Lower lobe of right lung (tissue), 2 donors: ENCODE data around the gene SLC29A3. TPM values are rescaled to one million over a fixed set of nuclear protein-coding genes. Genes with fewer than 3 reads are reported as not detected.

Experiments used
- ATAC-seq, 2 donors: fragments of 200-7000 bp; cut with Tn5 transposase; one replicate each; pipeline ENCODE4 v1.9.1; 2020 to 2022; ENCODE audit warnings: mild to moderate bottlenecking in 2 of 2, moderate library complexity in 2 of 2
- DNase-seq: peaks from one replicate; pipeline ENCODE4 v3.0.0-alpha.2; 2020
- H3K27ac ChIP-seq: fragments of 200-600 bp; one replicate; pipeline ENCODE4 v1.8.0; 2022
- H3K27me3 ChIP-seq: fragments of 200-600 bp; one replicate; pipeline ENCODE4 v1.8.0; 2022; ENCODE audit warnings: low read depth
- H3K36me3 ChIP-seq: fragments of 200-600 bp; one replicate; pipeline ENCODE4 v1.8.0; 2022; ENCODE audit warnings: mild to moderate bottlenecking
- H3K4me1 ChIP-seq: fragments of 200-600 bp; one replicate; pipeline ENCODE4 v1.8.0; 2022
- H3K4me3 ChIP-seq: fragments of 200-600 bp; one replicate; pipeline ENCODE4 v1.8.0; 2022; ENCODE audit warnings: mild to moderate bottlenecking
- H3K9me3 ChIP-seq: fragments of 200-600 bp; one replicate; pipeline ENCODE4 v1.8.0; 2022
- intact Hi-C: fragments of 100-400 bp; cut with DNase I; formaldehyde crosslinking; loops from one replicate; pipeline ENCODE4 v1.11.0; 2022
- total RNA-seq: library from RNA; stranded (reverse); fragmentation: NEBNext Ultra II Directional; extraction: Animal tissue kit (Norgen Biotek cat#: 25700); gene quantifications from one replicate; pipeline ENCODE4 v1.2.1, GENCODE V29; 2021
- TF ChIP-seq, protein P1 (sequence below): fragments of 200-600 bp; IDR thresholded peaks from one replicate; pipeline ENCODE4 v1.8.0; 2022; ENCODE audit warnings: antibody characterized with exemption, mild to moderate bottlenecking
- donor health status: DM: no; HTN: yes; CAD: no; lungs with severe emphysema.

SLC29A3 gene
- total RNA-seq, 1 donor from 2014 or later = 13.2 TPM

DNA sequence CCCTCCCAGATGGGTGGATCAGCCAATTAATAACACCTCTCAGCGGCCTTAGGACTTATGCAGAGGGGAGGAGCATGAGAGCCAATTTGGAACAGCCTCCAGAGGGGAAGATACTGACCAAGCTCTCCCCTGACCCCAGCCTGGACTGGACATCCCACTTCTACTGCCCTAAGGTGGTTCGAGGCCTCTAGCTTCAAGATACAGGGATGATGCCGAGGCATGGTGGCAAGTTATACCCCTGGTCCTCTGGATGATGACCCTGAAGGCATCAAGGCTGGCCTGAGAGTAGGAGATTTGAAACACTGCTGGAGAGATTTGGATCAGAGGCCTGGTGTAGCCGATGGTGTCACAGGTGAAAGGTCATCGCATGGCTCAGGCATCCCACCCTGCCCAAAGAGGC lies 80.9 kb downstream of the SLC29A3 start:
- intact Hi-C loops = no loop called here
- peaks cover 10% of the 10 kb centered on the region for H3K4me1 ChIP-seq
- no peak overlapping the region for H3K27ac ChIP-seq
- no peak for DNase-seq
- H3K27me3 ChIP-seq = peaks cover 67% of the 10 kb centered on the region
- no peaks in the 10 kb centered on the region for H3K36me3 ChIP-seq
- no peak for ATAC-seq
- H3K9me3 ChIP-seq = no peaks in the 10 kb centered on the region
- H3K4me3 ChIP-seq = no peak overlapping the region
- TF ChIP-seq, protein P1, sequence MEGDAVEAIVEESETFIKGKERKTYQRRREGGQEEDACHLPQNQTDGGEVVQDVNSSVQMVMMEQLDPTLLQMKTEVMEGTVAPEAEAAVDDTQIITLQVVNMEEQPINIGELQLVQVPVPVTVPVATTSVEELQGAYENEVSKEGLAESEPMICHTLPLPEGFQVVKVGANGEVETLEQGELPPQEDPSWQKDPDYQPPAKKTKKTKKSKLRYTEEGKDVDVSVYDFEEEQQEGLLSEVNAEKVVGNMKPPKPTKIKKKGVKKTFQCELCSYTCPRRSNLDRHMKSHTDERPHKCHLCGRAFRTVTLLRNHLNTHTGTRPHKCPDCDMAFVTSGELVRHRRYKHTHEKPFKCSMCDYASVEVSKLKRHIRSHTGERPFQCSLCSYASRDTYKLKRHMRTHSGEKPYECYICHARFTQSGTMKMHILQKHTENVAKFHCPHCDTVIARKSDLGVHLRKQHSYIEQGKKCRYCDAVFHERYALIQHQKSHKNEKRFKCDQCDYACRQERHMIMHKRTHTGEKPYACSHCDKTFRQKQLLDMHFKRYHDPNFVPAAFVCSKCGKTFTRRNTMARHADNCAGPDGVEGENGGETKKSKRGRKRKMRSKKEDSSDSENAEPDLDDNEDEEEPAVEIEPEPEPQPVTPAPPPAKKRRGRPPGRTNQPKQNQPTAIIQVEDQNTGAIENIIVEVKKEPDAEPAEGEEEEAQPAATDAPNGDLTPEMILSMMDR = no peak

DNA sequence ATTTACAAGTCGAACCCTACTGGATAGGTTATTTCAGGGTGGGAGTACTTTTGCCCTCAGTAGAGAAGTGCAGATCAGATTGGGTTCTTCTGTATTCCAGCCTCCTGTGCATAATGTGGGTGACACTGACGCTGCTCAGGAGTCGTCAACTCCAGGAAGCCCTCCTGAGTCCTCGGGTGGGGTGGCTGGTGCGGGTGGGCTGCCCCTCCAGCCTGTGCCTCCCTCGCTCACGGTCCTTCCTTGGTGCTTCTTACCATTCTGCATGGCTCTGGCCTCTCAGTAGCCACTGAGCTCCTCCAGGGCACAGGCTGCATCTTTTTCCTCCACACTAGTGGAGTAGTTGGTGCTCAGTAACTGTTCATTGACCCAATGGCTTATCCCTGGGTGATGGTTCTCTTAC lies 82.0 kb downstream of the SLC29A3 start:
- H3K4me3 ChIP-seq = no peak overlapping the region
- H3K27ac ChIP-seq = no peak overlapping the region
- H3K27me3 ChIP-seq = peaks cover 61% of the 10 kb centered on the region
- ATAC-seq (no peak), DNase-seq (no peak)
- H3K4me1 ChIP-seq = peaks cover 10% of the 10 kb centered on the region
- H3K36me3 ChIP-seq = no peaks in the 10 kb centered on the region
- intact Hi-C loops = no loop called here
- no peaks in the 10 kb centered on the region for H3K9me3 ChIP-seq
- TF ChIP-seq, protein P1 = no peak

DNA sequence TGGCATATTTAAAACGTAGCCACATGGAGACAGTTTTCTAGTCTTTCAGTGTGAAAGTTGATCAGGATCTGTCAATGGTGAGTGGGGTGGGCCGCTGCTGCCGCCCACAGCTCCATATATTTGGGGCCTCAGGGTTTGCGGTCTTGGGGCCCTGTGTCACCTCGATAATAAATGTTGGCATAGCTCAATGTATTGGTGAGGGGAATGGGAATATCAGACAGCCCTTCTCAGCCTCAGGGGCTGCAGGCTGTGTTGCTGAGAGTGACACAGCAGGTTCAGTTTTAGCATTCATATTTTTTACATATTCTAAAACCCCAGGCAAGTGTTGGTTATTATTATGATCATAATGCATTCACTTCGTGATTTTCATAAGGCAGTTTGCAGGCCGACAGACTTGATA lies 82.9 kb downstream of the SLC29A3 start:
- Histone ChIP-seq H3K9me3 (no peaks in the 10 kb centered on the region), H3K4me1 (peaks cover 10% of the 10 kb centered on the region), H3K27ac (no peak overlapping the region), H3K36me3 (no peaks in the 10 kb centered on the region), H3K4me3 (no peak overlapping the region), H3K27me3 (peaks cover 58% of the 10 kb centered on the region)
- intact Hi-C loops = no loop called here
- DNase-seq = no peak
- TF ChIP-seq, protein P1 = no peak
- ATAC-seq = no peak

DNA sequence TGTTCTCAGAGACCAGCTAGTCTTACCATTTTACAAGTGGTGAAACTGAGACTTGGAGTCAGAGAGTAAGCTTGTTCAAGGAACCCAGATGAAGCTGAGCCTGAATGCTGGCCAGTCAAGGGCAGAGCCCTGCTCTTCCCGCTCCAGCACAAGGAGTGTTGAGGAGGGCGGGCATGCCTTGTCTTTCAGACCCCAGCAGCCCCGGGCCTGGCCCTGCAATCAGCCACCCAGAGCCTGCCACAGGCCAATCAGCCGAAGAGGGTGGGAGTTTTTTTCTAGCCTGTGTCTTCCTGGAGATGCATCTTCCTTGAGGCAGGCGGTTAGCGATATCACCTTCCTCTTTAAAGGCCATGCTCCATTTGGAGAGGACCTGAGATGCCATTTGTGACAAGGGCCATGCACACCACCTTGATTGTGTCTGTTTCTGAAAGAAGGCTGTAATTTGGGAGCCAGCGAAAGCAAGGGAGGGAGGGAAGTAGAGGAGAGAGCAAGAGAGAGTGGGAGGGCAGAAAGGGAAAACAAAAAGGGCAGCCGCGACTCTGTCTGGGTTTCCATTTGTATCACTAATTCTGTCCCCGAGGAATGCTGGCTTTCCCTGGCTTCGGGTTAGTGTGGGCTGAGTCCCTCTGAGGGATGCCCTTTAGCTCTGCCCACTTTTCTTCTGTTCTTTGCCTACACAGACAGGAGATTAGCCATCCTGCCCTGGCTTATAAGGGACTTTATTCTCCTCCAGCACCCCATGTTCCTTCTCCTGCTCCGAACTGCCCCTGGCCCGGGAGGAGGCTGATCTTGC lies 85.6 kb downstream of the SLC29A3 start:
- Histone ChIP-seq H3K27ac (no peak overlapping the region), H3K36me3 (no peaks in the 10 kb centered on the region), H3K4me1 (no peaks in the 10 kb centered on the region), H3K27me3 (peaks cover 33% of the 10 kb centered on the region), H3K9me3 (no peaks in the 10 kb centered on the region), H3K4me3 (no peak overlapping the region)
- intact Hi-C loops = no loop called here
- TF ChIP-seq, protein P1 = no peak
- DNase-seq = no peak
- no peak for ATAC-seq

DNA sequence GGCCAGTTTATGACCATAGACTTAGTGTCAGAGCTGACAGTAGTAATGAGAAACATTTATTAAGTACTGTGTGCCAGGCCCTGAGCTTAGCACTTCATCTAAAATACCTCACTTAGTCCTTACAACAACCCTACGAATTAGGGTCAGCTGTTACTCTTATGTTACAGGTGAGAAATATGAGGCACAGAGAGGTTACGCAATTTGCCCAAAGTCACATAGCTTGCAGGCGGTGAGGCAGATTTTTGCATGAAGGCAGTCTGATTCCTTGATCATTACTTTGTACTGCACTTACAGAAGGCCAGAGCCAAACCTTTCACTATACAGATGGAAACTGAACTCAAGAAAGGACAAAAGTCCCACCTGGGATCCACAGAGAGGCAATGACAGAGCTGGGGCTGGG lies 87.8 kb downstream of the SLC29A3 start:
- ATAC-seq (no peak), DNase-seq (no peak)
- Histone ChIP-seq H3K27me3 (peaks cover 14% of the 10 kb centered on the region), H3K4me1 (no peaks in the 10 kb centered on the region), H3K4me3 (no peak overlapping the region), H3K36me3 (no peaks in the 10 kb centered on the region), H3K9me3 (peaks cover 14% of the 10 kb centered on the region), H3K27ac (no peak overlapping the region)
- intact Hi-C loops = no loop called here
- TF ChIP-seq, protein P1 = no peak
